Skeletal muscle tissue (tissue), 4 donors: ENCODE results near the gene LIN37. TPM values are rescaled to one million over a fixed set of nuclear protein-coding genes. Genes with fewer than 3 reads are reported as not detected.

Experiments
- H3K27ac ChIP-seq: one replicate; pipeline ENCODE4 v1.7.0; 2013; ENCODE audit warnings: mild to moderate bottlenecking, low read depth, low read length, inconsistent platforms
- H3K27me3 ChIP-seq, 3 donors: one replicate each; pipeline ENCODE4 v1.7.0; 2013; ENCODE audit warnings: low read length in 3 of 3; ENCODE audit not compliant: control insufficient read depth in 3 of 3, insufficient read depth in 3 of 3
- H3K36me3 ChIP-seq, 3 donors: one replicate each; pipeline ENCODE4 v1.7.0; 2013; ENCODE audit warnings: low read length in 3 of 3; ENCODE audit not compliant: control insufficient read depth in 3 of 3, insufficient read depth in 3 of 3
- H3K4me1 ChIP-seq, 3 donors: one replicate each; pipeline ENCODE4 v1.7.0; 2013; ENCODE audit warnings: low read length in 3 of 3, mild to moderate bottlenecking in 3 of 3; ENCODE audit not compliant: control insufficient read depth in 3 of 3, insufficient read depth in 3 of 3
- H3K4me3 ChIP-seq, 3 donors: one replicate each; pipeline ENCODE4 v1.7.0; 2013; ENCODE audit warnings: low read length in 3 of 3
- H3K9ac ChIP-seq, 3 donors: one replicate each; pipeline ENCODE4 v1.7.0; 2013; ENCODE audit warnings: low read length in 3 of 3, mild to moderate bottlenecking in 3 of 3, moderate library complexity in 2 of 3, low read depth in 1 of 3
- H3K9me3 ChIP-seq, 3 donors: one replicate each; pipeline ENCODE4 v1.7.0; 2013; ENCODE audit warnings: low read length in 3 of 3; ENCODE audit not compliant: control insufficient read depth in 3 of 3
- total RNA-seq: library from RNA; depleted of rRNA; stranded (reverse); fragments of >200 nt; gene quantifications from one replicate; pipeline ENCODE4 v1.2.3, GENCODE V29; 2014
- donor health status: Osteomylitis.

Gene LIN37
- total RNA-seq, result 3.1 TPM

GRCh38 chr19:35748106-35749020 is at the start of gene LIN37:
Gene LIN37, plus strand, starts transcription at chr19:35748576. Its CDS starts 149 bp downstream, at chr19:35748725.
- Histone ChIP-seq H3K4me1 (peaks cover 32 to 46% (median 42%) of the 10 kb centered on the region in 3 donors), H3K36me3 (peaks cover 13 to 15% (median 14%) of the 10 kb centered on the region in 3 donors), H3K9ac (peak within 1 kb of the TSS; percentile 92 to 98 (median 96)), H3K4me3 (peak within 1 kb of the TSS; percentile 94 to 99 (median 99)), H3K27ac (peak within 1 kb of the TSS; percentile 85), H3K27me3 (no peaks in the 10 kb centered on the region), H3K9me3 (no peaks in the 10 kb centered on the region)

- peak overlapping the region; percentile 65 to 93 (median 90) for H3K4me3 ChIP-seq
- peak overlapping the region; percentile 70 for H3K27ac ChIP-seq
- no peaks in the 10 kb centered on the region for H3K9me3 ChIP-seq
- H3K27me3 ChIP-seq, result peaks cover 0 to 11% (median 5%) of the 10 kb centered on the region in 3 donors
- H3K36me3 ChIP-seq, result no peaks in the 10 kb centered on the region
- H3K4me1 ChIP-seq, result peaks cover 6 to 9% (median 7%) of the 10 kb centered on the region in 3 donors
- H3K9ac ChIP-seq, result peak overlapping the region; percentile 70 to 87 (median 77)
These were observed 46.0 kb upstream of the LIN37 start for GRCh38 chr19:35702223-35703012.

GRCh38 chr19:35703343-35703742 is 45.0 kb upstream of the LIN37 start:
- no peak overlapping the region for H3K4me3 ChIP-seq
- H3K36me3 ChIP-seq, result no peaks in the 10 kb centered on the region
- no peaks in the 10 kb centered on the region for H3K9me3 ChIP-seq
- no peak overlapping the region for H3K27ac ChIP-seq
- H3K27me3 ChIP-seq, result peaks cover 0 to 15% (median 5%) of the 10 kb centered on the region in 3 donors
- peak overlapping the region in 2 of 3 donors; percentile 77 to 87 for H3K9ac ChIP-seq
- H3K4me1 ChIP-seq, result peaks cover 6 to 9% (median 7%) of the 10 kb centered on the region in 3 donors

- H3K36me3 ChIP-seq, result no peaks in the 10 kb centered on the region
- peaks cover 0 to 16% (median 5%) of the 10 kb centered on the region in 3 donors for H3K27me3 ChIP-seq
- H3K9ac ChIP-seq, result peak within 1 kb of the TSS in 1 of 3 donors; percentile 87
- H3K9me3 ChIP-seq, result no peaks in the 10 kb centered on the region
- H3K27ac ChIP-seq, result no peak within 1 kb of the TSS
- peaks cover 6 to 9% (median 7%) of the 10 kb centered on the region in 3 donors for H3K4me1 ChIP-seq
- no peak within 1 kb of the TSS for H3K4me3 ChIP-seq
These were observed 44.2 kb upstream of the LIN37 start, which contains the start of gene ZBTB32 for GRCh38 chr19:35704218-35704617. Gene ZBTB32, plus strand, starts transcription at chr19:35704558. Its CDS starts 10,069 bp downstream, at chr19:35714627.

- H3K4me3 ChIP-seq, result no peak overlapping the region
- H3K9me3 ChIP-seq, result no peaks in the 10 kb centered on the region
- H3K27ac ChIP-seq, result no peak overlapping the region
- H3K9ac ChIP-seq, result no peak overlapping the region
- no peaks in the 10 kb centered on the region for H3K36me3 ChIP-seq
- peaks cover 0 to 20% (median 5%) of the 10 kb centered on the region in 3 donors for H3K27me3 ChIP-seq
- H3K4me1 ChIP-seq, result no peaks in the 10 kb centered on the region
These were observed 40.0 kb upstream of the LIN37 start for GRCh38 chr19:35708391-35708790.

GRCh38 chr19:35710784-35711723 is 37.3 kb upstream of the LIN37 start:
- Histone ChIP-seq H3K9me3 (no peaks in the 10 kb centered on the region), H3K9ac (no peak overlapping the region), H3K4me1 (peaks cover 8 to 14% (median 9%) of the 10 kb centered on the region in 3 donors), H3K36me3 (no peaks in the 10 kb centered on the region), H3K27me3 (peaks cover 0 to 11% (median 0%) of the 10 kb centered on the region in 3 donors), H3K4me3 (no peak overlapping the region), H3K27ac (no peak overlapping the region)

GRCh38 chr19:35712567-35713505 is 35.5 kb upstream of the LIN37 start:
- H3K4me1 ChIP-seq, result peaks cover 13 to 20% (median 13%) of the 10 kb centered on the region in 3 donors
- no peak overlapping the region for H3K4me3 ChIP-seq
- peaks cover 0 to 11% (median 0%) of the 10 kb centered on the region in 3 donors for H3K27me3 ChIP-seq
- H3K27ac ChIP-seq, result no peak overlapping the region
- H3K9ac ChIP-seq, result no peak overlapping the region
- H3K36me3 ChIP-seq, result no peaks in the 10 kb centered on the region
- no peaks in the 10 kb centered on the region for H3K9me3 ChIP-seq

GRCh38 chr19:35713506-35713850 is 34.9 kb upstream of the LIN37 start:
- H3K36me3 ChIP-seq, result no peaks in the 10 kb centered on the region
- H3K9me3 ChIP-seq, result no peaks in the 10 kb centered on the region
- peaks cover 0 to 6% (median 0%) of the 10 kb centered on the region in 3 donors for H3K27me3 ChIP-seq
- no peak overlapping the region for H3K9ac ChIP-seq
- no peak overlapping the region for H3K27ac ChIP-seq
- peaks cover 14 to 22% (median 14%) of the 10 kb centered on the region in 3 donors for H3K4me1 ChIP-seq
- no peak overlapping the region for H3K4me3 ChIP-seq
